WTC11 (cell line): ENCODE data around the gene HTR5A. TPM values are rescaled to one million over a fixed set of nuclear protein-coding genes. Genes with fewer than 3 reads are reported as not detected.
A peak's percentile ranks its signal among the peaks of the same experiment; 100 is the strongest.

Experiments
- ATF1 ChIP-seq: sonication (generic); formaldehyde crosslinking; IDR thresholded peaks from 2 replicates; pipeline ENCODE4 v1.8.1; 2023; ENCODE audit warnings: mild to moderate bottlenecking, moderate library complexity, missing genetic modification reagents
- CBFB ChIP-seq: sonication (generic); formaldehyde crosslinking; IDR thresholded peaks from 2 replicates; pipeline ENCODE4 v1.8.1; 2022; ENCODE audit warnings: mild to moderate bottlenecking, low read depth, missing genetic modification reagents
- ELF4 ChIP-seq: sonication (generic); formaldehyde crosslinking; IDR thresholded peaks from 2 replicates; pipeline ENCODE4 v1.8.1; 2022; ENCODE audit warnings: low read depth, mild to moderate bottlenecking, moderate library complexity, missing genetic modification reagents
- ETV6 ChIP-seq: sonication (generic); formaldehyde crosslinking; IDR thresholded peaks from 2 replicates; pipeline ENCODE4 v1.8.1; 2022; ENCODE audit warnings: mild to moderate bottlenecking, missing genetic modification reagents
- FOXK1 ChIP-seq: sonication (generic); formaldehyde crosslinking; IDR thresholded peaks from 2 replicates; pipeline ENCODE4 v1.8.0; 2022; ENCODE audit warnings: mild to moderate bottlenecking, moderate library complexity, missing genetic modification reagents
- FOXP1 ChIP-seq: sonication (generic); formaldehyde crosslinking; IDR thresholded peaks from 2 replicates; pipeline ENCODE4 v1.8.0; 2022; ENCODE audit warnings: missing genetic modification reagents, mild to moderate bottlenecking, moderate library complexity, borderline replicate concordance
- GABPB1 ChIP-seq: sonication (generic); formaldehyde crosslinking; IDR thresholded peaks from 2 replicates; pipeline ENCODE4 v1.8.1; 2023; ENCODE audit warnings: mild to moderate bottlenecking, missing genetic modification reagents
- MXD4 ChIP-seq: fragments of 250-450 bp; sonication (Bioruptor Pico); IDR thresholded peaks from 2 replicates; pipeline ENCODE4 v1.8.0; 2021; ENCODE audit warnings: mild to moderate bottlenecking, moderate library complexity, borderline replicate concordance
- NR3C1 ChIP-seq: sonication (generic); formaldehyde crosslinking; conservative IDR thresholded peaks from 2 replicates; pipeline ENCODE4 v1.8.1; 2023; ENCODE audit warnings: low read depth, mild to moderate bottlenecking, missing genetic modification reagents
- SMAD4 ChIP-seq: sonication (generic); formaldehyde crosslinking; IDR thresholded peaks from 2 replicates; pipeline ENCODE4 v1.8.0; 2022; ENCODE audit warnings: mild to moderate bottlenecking, missing genetic modification reagents
- TEAD4 ChIP-seq: sonication (generic); formaldehyde crosslinking; IDR thresholded peaks from 2 replicates; pipeline ENCODE4 v1.8.0; 2022; ENCODE audit warnings: mild to moderate bottlenecking, missing genetic modification reagents
- ZNF121 ChIP-seq: sonication (generic); formaldehyde crosslinking; IDR thresholded peaks from 2 replicates; pipeline ENCODE4 v1.8.0; 2023; ENCODE audit warnings: missing genetic modification reagents
- ZNF396 ChIP-seq: fragments of 250-450 bp; sonication (Bioruptor Pico); IDR thresholded peaks from 2 replicates; pipeline ENCODE4 v1.8.0; 2021; ENCODE audit warnings: mild to moderate bottlenecking, moderate library complexity, borderline replicate concordance
- ZNF416 ChIP-seq: fragments of 250-450 bp; sonication (Bioruptor Pico); IDR thresholded peaks from 2 replicates; pipeline ENCODE4 v1.9.0; 2021; ENCODE audit warnings: mild to moderate bottlenecking, inconsistent platforms
- ZNF671 ChIP-seq: fragments of 250-450 bp; sonication (Bioruptor Pico); IDR thresholded peaks from 2 replicates; pipeline ENCODE4 v1.8.0; 2021; ENCODE audit warnings: mild to moderate bottlenecking
- total RNA-seq: library from RNA; stranded (reverse); gene quantifications from 3 replicates; pipeline ENCODE4 v1.2.3, GENCODE V29; 2021
- TF ChIP-seq, protein P1 (sequence below): sonication (generic); formaldehyde crosslinking; conservative IDR thresholded peaks from 2 replicates; pipeline ENCODE4 v1.8.1; 2022; ENCODE audit warnings: mild to moderate bottlenecking, missing genetic modification reagents
- TF ChIP-seq, protein P2 (sequence below): sonication (generic); formaldehyde crosslinking; conservative IDR thresholded peaks from 2 replicates; pipeline ENCODE4 v1.8.1; 2023; ENCODE audit warnings: mild to moderate bottlenecking, low read depth, missing genetic modification reagents, moderate library complexity
- TF ChIP-seq, protein P3 (sequence below): sonication (generic); formaldehyde crosslinking; IDR thresholded peaks from 2 replicates; pipeline ENCODE4 v1.8.0; 2023; ENCODE audit warnings: mild to moderate bottlenecking, missing genetic modification reagents
- TF ChIP-seq, protein P4 (sequence below): fragments of 250-450 bp; sonication (Bioruptor Pico); IDR thresholded peaks from 2 replicates; pipeline ENCODE4 v1.9.0; 2021; ENCODE audit warnings: mild to moderate bottlenecking, borderline replicate concordance
- TF ChIP-seq, protein P5 (sequence below): fragments of 250-450 bp; sonication (Bioruptor Pico); IDR thresholded peaks from 2 replicates; pipeline ENCODE4 v1.9.0; 2021; ENCODE audit warnings: mild to moderate bottlenecking
- TF ChIP-seq, protein P6 (sequence below): sonication (generic); formaldehyde crosslinking; IDR thresholded peaks from 2 replicates; pipeline ENCODE4 v1.8.1; 2023; ENCODE audit warnings: mild to moderate bottlenecking, missing genetic modification reagents, moderate library complexity
- TF ChIP-seq, protein P7 (sequence below): sonication (generic); formaldehyde crosslinking; IDR thresholded peaks from 2 replicates; pipeline ENCODE4 v1.8.1; 2022; ENCODE audit warnings: missing genetic modification reagents, borderline replicate concordance

HTR5A gene
- total RNA-seq, 1 experiment from 2014 or later = not detected

DNA sequence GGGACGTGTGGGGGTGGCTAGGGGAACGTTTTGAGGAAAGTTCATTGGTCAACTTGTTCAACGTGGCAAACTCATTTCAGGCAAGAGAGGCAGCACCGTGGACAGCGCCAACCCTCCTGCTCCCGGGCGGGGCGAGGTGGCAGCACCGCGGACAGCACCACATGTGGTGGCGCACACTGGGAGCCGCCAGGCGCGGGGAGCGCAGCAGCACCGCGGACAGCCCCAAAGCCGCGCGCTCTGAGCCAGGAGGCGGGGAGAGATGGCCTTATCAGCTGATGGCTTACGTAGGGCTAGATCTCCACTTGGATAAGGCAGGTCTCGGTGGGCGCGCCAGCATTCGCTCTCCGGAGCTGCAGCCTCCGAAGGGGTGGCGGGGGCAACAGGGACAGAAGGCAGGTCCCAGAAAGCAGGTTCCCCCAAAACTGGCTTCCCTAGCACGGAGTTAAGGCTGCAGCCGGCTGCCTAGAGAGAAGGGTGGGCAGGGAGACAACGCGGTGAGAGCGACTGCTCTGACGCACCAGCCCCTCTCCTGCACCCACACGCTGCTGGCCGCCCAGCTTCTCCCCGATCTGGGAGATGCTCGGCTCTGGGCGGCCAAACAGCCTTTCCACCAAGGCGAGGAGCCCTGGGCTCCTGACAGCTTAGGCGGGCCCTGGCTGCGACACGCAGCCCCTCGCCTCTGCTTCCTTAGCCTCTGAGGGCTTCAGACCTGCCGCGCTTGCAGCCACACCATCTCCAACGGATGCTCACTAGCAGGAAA is at the start of gene HTR5A (continued):
- TF ChIP-seq NR3C1 (peak; percentile 100), ELF4 (CRISPR knock-in tag) (peak; percentile 100), CBFB (CRISPR knock-in tag) (peak; percentile 100), ETV6 (CRISPR knock-in tag) (peak; percentile 100), ZNF416 (peak; percentile 97), ZNF396 (CRISPR knock-in tag) (peak; percentile 99), ATF1 (CRISPR knock-in tag) (peak; percentile 100), ZNF671 (CRISPR knock-in tag) (peak; percentile 95), TEAD4 (CRISPR knock-in tag) (peak; percentile 100), SMAD4 (CRISPR knock-in tag) (peak; percentile 100), FOXK1 (peak; percentile 100), FOXP1 (CRISPR knock-in tag) (peak; percentile 100), ZNF121 (CRISPR knock-in tag) (peak; percentile 100), GABPB1 (CRISPR knock-in tag) (peak; percentile 97), MXD4 (CRISPR knock-in tag) (peak; percentile 97; the same call in 1 of the 2 replicates)
- TF ChIP-seq, protein P1, sequence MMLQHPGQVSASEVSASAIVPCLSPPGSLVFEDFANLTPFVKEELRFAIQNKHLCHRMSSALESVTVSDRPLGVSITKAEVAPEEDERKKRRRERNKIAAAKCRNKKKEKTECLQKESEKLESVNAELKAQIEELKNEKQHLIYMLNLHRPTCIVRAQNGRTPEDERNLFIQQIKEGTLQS (CRISPR knock-in tag) = peak; percentile 98
- TF ChIP-seq, protein P2, sequence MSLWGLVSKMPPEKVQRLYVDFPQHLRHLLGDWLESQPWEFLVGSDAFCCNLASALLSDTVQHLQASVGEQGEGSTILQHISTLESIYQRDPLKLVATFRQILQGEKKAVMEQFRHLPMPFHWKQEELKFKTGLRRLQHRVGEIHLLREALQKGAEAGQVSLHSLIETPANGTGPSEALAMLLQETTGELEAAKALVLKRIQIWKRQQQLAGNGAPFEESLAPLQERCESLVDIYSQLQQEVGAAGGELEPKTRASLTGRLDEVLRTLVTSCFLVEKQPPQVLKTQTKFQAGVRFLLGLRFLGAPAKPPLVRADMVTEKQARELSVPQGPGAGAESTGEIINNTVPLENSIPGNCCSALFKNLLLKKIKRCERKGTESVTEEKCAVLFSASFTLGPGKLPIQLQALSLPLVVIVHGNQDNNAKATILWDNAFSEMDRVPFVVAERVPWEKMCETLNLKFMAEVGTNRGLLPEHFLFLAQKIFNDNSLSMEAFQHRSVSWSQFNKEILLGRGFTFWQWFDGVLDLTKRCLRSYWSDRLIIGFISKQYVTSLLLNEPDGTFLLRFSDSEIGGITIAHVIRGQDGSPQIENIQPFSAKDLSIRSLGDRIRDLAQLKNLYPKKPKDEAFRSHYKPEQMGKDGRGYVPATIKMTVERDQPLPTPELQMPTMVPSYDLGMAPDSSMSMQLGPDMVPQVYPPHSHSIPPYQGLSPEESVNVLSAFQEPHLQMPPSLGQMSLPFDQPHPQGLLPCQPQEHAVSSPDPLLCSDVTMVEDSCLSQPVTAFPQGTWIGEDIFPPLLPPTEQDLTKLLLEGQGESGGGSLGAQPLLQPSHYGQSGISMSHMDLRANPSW = peak; percentile 99
- TF ChIP-seq, protein P3, sequence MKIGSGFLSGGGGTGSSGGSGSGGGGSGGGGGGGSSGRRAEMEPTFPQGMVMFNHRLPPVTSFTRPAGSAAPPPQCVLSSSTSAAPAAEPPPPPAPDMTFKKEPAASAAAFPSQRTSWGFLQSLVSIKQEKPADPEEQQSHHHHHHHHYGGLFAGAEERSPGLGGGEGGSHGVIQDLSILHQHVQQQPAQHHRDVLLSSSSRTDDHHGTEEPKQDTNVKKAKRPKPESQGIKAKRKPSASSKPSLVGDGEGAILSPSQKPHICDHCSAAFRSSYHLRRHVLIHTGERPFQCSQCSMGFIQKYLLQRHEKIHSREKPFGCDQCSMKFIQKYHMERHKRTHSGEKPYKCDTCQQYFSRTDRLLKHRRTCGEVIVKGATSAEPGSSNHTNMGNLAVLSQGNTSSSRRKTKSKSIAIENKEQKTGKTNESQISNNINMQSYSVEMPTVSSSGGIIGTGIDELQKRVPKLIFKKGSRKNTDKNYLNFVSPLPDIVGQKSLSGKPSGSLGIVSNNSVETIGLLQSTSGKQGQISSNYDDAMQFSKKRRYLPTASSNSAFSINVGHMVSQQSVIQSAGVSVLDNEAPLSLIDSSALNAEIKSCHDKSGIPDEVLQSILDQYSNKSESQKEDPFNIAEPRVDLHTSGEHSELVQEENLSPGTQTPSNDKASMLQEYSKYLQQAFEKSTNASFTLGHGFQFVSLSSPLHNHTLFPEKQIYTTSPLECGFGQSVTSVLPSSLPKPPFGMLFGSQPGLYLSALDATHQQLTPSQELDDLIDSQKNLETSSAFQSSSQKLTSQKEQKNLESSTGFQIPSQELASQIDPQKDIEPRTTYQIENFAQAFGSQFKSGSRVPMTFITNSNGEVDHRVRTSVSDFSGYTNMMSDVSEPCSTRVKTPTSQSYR (CRISPR knock-in tag) = peak; percentile 100
- TF ChIP-seq, protein P4, sequence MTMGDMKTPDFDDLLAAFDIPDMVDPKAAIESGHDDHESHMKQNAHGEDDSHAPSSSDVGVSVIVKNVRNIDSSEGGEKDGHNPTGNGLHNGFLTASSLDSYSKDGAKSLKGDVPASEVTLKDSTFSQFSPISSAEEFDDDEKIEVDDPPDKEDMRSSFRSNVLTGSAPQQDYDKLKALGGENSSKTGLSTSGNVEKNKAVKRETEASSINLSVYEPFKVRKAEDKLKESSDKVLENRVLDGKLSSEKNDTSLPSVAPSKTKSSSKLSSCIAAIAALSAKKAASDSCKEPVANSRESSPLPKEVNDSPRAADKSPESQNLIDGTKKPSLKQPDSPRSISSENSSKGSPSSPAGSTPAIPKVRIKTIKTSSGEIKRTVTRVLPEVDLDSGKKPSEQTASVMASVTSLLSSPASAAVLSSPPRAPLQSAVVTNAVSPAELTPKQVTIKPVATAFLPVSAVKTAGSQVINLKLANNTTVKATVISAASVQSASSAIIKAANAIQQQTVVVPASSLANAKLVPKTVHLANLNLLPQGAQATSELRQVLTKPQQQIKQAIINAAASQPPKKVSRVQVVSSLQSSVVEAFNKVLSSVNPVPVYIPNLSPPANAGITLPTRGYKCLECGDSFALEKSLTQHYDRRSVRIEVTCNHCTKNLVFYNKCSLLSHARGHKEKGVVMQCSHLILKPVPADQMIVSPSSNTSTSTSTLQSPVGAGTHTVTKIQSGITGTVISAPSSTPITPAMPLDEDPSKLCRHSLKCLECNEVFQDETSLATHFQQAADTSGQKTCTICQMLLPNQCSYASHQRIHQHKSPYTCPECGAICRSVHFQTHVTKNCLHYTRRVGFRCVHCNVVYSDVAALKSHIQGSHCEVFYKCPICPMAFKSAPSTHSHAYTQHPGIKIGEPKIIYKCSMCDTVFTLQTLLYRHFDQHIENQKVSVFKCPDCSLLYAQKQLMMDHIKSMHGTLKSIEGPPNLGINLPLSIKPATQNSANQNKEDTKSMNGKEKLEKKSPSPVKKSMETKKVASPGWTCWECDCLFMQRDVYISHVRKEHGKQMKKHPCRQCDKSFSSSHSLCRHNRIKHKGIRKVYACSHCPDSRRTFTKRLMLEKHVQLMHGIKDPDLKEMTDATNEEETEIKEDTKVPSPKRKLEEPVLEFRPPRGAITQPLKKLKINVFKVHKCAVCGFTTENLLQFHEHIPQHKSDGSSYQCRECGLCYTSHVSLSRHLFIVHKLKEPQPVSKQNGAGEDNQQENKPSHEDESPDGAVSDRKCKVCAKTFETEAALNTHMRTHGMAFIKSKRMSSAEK (CRISPR knock-in tag) = peak; percentile 94
- TF ChIP-seq, protein P5, sequence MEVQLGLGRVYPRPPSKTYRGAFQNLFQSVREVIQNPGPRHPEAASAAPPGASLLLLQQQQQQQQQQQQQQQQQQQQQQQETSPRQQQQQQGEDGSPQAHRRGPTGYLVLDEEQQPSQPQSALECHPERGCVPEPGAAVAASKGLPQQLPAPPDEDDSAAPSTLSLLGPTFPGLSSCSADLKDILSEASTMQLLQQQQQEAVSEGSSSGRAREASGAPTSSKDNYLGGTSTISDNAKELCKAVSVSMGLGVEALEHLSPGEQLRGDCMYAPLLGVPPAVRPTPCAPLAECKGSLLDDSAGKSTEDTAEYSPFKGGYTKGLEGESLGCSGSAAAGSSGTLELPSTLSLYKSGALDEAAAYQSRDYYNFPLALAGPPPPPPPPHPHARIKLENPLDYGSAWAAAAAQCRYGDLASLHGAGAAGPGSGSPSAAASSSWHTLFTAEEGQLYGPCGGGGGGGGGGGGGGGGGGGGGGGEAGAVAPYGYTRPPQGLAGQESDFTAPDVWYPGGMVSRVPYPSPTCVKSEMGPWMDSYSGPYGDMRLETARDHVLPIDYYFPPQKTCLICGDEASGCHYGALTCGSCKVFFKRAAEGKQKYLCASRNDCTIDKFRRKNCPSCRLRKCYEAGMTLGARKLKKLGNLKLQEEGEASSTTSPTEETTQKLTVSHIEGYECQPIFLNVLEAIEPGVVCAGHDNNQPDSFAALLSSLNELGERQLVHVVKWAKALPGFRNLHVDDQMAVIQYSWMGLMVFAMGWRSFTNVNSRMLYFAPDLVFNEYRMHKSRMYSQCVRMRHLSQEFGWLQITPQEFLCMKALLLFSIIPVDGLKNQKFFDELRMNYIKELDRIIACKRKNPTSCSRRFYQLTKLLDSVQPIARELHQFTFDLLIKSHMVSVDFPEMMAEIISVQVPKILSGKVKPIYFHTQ (CRISPR knock-in tag) = peak; percentile 90
- TF ChIP-seq, protein P6, sequence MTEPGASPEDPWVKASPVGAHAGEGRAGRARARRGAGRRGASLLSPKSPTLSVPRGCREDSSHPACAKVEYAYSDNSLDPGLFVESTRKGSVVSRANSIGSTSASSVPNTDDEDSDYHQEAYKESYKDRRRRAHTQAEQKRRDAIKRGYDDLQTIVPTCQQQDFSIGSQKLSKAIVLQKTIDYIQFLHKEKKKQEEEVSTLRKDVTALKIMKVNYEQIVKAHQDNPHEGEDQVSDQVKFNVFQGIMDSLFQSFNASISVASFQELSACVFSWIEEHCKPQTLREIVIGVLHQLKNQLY (CRISPR knock-in tag) = peak; percentile 99
- TF ChIP-seq, protein P7, sequence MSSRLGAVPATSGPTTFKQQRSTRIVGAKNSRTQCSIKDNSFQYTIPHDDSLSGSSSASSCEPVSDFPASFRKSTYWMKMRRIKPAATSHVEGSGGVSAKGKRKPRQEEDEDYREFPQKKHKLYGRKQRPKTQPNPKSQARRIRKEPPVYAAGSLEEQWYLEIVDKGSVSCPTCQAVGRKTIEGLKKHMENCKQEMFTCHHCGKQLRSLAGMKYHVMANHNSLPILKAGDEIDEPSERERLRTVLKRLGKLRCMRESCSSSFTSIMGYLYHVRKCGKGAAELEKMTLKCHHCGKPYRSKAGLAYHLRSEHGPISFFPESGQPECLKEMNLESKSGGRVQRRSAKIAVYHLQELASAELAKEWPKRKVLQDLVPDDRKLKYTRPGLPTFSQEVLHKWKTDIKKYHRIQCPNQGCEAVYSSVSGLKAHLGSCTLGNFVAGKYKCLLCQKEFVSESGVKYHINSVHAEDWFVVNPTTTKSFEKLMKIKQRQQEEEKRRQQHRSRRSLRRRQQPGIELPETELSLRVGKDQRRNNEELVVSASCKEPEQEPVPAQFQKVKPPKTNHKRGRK (CRISPR knock-in tag) = peak; percentile 100
